HG03196 (cell line): Measurements from ENCODE around the gene ZNF710.
"Not testable (repeated sequence)": the region's sequence is repeated elsewhere in the genome, so short reads cannot be mapped to it uniquely, and the experiment has no call there.

Experiments used
- ATAC-seq: cut with Tn5 transposase; IDR thresholded peaks from one replicate; pipeline ENCODE4 v1.9.1; 2021; ENCODE audit not compliant: unreplicated experiment

The ZNF710 gene

GRCh38 chr15:90001062-90001682, at the start of gene ZNF710:
ZNF710 (plus strand) TSS chr15:90001324; CDS start chr15:90067138, 65,814 bp downstream.
- no peak for ATAC-seq

- ATAC-seq = no peak
These were observed 46.6 kb upstream of the ZNF710 start for GRCh38 chr15:89954541-89954940.

- not testable (repeated sequence) for ATAC-seq
These were observed 45.6 kb upstream of the ZNF710 start for GRCh38 chr15:89955449-89955998.

GRCh38 chr15:89958107-89958805, 42.9 kb upstream of the ZNF710 start:
- no peak for ATAC-seq

GRCh38 chr15:89963301-89964231, 37.6 kb upstream of the ZNF710 start:
- ATAC-seq = no peak

- no peak for ATAC-seq
These were observed 36.7 kb upstream of the ZNF710 start for GRCh38 chr15:89964232-89964954.

GRCh38 chr15:89967881-89968280, 33.2 kb upstream of the ZNF710 start:
- no peak for ATAC-seq

GRCh38 chr15:89971592-89971997, 29.5 kb upstream of the ZNF710 start:
- ATAC-seq = peak; percentile 73

- ATAC-seq = no peak
These were observed 29.0 kb upstream of the ZNF710 start for GRCh38 chr15:89972085-89972484.

- ATAC-seq = no peak
These were observed 25.5 kb upstream of the ZNF710 start for GRCh38 chr15:89975482-89976245.

- ATAC-seq = no peak
These were observed 24.9 kb upstream of the ZNF710 start for GRCh38 chr15:89976246-89976600.

GRCh38 chr15:89977836-89978235, 23.3 kb upstream of the ZNF710 start:
- ATAC-seq = not testable (repeated sequence)

GRCh38 chr15:89978914-89979313, 22.2 kb upstream of the ZNF710 start:
- ATAC-seq = no peak

- no peak for ATAC-seq
These were observed 20.2 kb upstream of the ZNF710 start for GRCh38 chr15:89980896-89981295.

GRCh38 chr15:89982315-89983055, 18.6 kb upstream of the ZNF710 start:
- ATAC-seq = no peak

GRCh38 chr15:89984001-89984400, 17.1 kb upstream of the ZNF710 start:
- no peak for ATAC-seq

GRCh38 chr15:89984421-89985010, 16.6 kb upstream of the ZNF710 start:
- ATAC-seq = no peak

GRCh38 chr15:89985111-89985510, 16.0 kb upstream of the ZNF710 start:
- ATAC-seq = no peak

- ATAC-seq = no peak
These were observed 9.8 kb upstream of the ZNF710 start for GRCh38 chr15:89991312-89991711.
